ENCODE data around the gene RALGPS2.

DNA sequence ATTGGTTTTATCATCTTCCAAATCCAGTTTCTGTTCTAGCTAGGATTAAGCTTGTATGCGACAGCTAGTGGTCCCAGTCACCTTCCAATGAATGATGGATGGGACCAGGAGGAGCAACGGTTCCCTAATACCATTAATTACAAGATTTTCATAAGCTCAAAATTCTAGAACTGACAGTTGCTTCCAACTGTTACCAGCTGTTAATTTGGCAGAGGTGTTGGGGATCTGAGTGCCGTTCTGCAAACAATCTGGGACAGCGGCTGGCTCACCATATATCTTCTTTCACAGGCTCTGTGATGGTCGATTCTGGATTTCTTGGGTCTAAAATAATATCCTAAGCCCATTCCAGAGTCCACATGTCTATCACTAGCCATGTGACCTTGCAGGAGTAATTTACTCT lies 34.5 kb upstream of the RALGPS2 start:
- TF ChIP-seq, protein P1, sequence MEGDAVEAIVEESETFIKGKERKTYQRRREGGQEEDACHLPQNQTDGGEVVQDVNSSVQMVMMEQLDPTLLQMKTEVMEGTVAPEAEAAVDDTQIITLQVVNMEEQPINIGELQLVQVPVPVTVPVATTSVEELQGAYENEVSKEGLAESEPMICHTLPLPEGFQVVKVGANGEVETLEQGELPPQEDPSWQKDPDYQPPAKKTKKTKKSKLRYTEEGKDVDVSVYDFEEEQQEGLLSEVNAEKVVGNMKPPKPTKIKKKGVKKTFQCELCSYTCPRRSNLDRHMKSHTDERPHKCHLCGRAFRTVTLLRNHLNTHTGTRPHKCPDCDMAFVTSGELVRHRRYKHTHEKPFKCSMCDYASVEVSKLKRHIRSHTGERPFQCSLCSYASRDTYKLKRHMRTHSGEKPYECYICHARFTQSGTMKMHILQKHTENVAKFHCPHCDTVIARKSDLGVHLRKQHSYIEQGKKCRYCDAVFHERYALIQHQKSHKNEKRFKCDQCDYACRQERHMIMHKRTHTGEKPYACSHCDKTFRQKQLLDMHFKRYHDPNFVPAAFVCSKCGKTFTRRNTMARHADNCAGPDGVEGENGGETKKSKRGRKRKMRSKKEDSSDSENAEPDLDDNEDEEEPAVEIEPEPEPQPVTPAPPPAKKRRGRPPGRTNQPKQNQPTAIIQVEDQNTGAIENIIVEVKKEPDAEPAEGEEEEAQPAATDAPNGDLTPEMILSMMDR (IDR thresholded peaks at IDR 0.05), result no peak
- TF ChIP-seq EZH2 (IDR thresholded peaks at IDR 0.05), result no peak

Measured in neural progenitor cell (in vitro differentiated cells).